Limb (tissue), 2 donors: ENCODE measurements around the gene EXOC4.

Experiments used
- DNase-seq, 2 donors: peaks; one replicate each; pipeline ENCODE4 v3.0.0-alpha.2; 2016; ENCODE audit errors: extremely low spot score in 2 of 2

Gene EXOC4

GRCh38 chr7:133916621-133917020 lies 663.7 kb downstream of the EXOC4 start:
- no peak for DNase-seq

DNA sequence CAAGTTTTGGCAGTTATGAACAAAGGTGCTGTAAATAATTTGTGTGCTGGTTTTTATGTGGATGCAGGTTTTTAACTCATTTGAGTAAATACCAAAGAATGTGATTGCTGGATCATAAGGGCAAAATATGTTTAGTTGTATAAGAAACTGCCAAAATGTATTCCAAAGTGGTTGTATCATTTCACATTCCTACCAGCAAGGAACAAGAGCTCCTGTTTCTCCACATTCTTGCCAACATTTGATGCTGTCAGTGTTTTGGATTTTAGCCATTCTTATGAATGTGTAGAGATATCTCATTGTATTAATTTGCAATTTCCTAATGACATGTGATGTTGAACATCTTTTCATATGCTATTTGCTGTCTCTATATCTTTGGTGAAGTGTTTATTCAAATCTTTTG lies 666.9 kb downstream of the EXOC4 start:
- DNase-seq: no peak

GRCh38 chr7:133921635-133922182 lies 668.8 kb downstream of the EXOC4 start:
- no peak for DNase-seq

DNA sequence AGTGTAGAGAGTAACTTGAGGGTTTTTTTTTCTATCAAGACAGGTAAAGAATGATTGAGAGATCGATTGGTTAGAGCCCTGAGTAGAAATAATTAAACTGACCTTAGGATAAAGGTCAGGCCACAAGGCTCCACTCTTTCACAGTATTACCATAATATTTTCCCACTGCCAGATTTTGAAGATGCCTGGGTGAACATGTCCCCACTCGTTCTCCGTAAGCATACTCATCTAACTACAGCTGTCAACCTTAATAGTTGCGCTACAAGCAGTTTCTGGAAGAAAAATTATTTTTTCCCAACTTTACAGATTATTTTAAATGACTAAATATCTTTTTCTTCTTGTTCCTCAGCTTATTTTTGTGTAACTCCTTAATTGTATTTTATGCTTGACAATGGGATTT lies 671.1 kb downstream of the EXOC4 start:
- DNase-seq: no peak

GRCh38 chr7:133931053-133931452 lies 678.2 kb downstream of the EXOC4 start:
- DNase-seq: no peak

DNA sequence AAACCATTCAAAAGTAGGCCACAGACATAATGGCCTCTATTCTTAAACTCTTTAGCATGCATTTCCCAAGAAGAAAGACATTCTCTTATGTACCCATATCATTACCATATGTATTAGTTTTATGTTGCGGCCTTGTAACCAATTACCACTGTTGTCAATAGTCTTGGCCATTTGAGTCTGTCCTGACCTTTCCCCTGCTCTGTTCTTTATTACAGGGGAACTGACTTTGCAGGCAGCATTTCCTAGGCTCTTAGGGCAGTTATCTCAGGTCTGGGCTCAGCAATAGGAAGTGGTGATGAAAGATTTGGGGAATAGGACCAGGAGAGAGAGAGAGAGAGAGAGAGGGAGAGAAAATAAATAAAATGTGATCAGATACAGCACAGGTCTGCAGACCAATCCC lies 679.7 kb downstream of the EXOC4 start:
- DNase-seq: no peak

GRCh38 chr7:133934262-133934976 lies 681.5 kb downstream of the EXOC4 start:
- no peak for DNase-seq

GRCh38 chr7:133934977-133935330 lies 682.1 kb downstream of the EXOC4 start:
- no peak for DNase-seq

DNA sequence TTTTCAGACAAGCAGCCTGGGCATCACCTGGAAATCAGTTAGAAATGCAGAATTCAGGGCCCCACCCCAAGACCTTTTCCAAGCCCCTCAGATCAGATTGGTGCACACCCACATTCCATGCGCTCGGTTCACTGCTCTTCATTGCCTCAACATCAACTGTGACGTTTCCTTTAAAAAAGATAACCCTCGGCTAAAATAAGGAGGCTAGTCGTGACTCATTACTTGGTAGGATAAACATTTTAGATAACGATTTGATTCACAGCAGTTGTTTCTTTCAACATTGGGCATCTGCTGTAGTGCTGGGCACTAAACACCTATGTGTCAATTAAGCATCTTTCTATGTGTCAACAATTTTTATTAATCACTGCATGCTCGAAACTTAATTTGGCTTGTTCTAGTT lies 683.2 kb downstream of the EXOC4 start:
- no peak for DNase-seq

DNA sequence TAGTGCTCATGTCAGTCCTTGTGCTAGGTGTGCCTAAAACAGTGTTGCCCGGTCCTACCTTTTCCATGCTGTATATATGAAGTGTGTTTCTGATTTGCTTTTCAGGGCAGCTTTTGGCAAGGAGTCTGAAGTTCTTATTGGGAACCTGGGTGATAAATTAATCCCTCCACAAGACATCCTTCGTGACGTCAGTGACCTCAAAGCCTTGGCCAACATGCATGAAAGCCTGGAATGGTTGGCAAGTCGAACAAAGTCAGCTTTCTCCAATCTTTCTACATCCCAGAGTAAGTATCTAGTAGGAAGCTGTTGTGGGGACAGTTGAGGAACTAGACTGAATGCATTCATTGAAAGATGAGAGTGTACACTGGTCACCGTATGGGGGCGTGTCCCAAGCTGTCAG lies 684.9 kb downstream of the EXOC4 start:
- DNase-seq: no peak

- no peak for DNase-seq
These were observed 687.5 kb downstream of the EXOC4 start for GRCh38 chr7:133940368-133940767.

DNA sequence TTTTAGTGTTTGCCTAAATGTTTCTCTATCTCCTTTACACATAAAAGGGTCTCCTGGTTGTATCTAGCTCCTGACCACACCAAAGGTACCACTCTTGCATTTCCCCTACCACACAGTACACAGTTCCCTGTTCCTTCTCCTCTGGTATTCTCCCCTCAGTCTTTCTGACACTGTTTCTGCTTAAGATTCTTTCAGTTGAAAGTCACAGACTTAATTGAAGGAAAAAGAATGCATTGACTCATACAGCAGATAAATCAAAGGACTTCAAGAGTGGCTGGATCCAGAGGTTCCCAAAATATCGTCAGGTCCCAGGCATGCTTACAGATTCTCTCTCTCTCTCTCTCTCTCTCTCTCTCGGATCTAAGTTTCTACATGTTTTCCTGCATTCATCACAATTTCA lies 688.6 kb downstream of the EXOC4 start:
- DNase-seq: no peak

DNA sequence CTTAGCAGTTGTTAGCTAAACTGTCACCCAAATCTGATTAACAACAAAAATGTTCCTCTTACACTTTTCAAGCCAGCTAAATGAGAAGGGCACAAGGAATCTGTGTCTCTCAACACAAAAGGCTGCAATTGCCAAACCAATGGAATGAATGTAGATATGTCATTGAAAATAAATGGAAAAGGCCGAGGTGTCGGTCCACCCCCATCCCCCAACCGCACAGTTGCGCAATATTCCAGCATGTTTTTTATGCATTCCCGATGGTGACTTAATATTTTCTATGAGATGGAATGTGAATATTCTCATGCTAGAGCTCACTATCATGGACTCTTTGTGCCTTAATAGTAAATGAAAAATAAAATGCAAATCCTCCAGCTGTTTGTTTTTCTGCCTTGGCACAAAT lies 692.6 kb downstream of the EXOC4 start:
- DNase-seq: no peak

- DNase-seq: no peak
These were observed 694.8 kb downstream of the EXOC4 start for GRCh38 chr7:133947458-133948254.

DNA sequence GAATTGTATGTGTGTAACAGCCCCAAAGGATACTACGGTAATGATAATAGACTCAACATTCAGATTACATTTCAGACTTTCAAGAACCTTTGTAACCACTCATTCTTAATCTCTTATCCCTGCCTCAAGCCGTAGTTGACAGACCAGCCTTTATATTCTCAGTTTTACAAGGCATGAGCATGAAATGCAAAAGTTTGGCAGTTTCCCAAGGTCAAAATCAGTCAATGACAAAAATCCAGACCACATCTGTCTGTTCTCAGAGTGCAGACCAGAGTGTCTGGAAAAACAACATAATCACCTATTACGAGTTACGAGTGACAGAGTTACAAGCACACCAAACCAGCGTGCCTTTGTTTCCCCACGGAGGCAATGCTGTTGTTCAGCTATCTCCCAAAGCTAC lies 695.7 kb downstream of the EXOC4 start:
- no peak for DNase-seq

DNA sequence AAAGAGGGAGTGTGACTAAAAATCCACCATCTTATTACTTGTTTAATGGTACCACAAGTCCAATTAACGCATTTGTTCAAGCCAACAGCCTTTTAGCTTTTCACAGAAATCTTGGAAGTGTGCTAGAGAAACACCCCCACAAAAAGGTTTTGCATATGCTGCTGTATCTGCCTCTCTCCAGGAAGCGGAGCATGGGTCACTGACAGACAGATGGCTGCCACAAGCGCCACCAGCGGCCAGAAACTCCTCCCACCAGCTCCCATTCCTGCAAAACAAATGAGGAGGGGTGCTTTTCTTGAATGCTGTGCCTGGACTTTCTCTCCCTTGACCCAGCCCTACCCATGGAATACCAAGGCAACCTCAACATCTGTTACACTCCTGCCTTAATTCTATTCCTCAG lies 698.0 kb downstream of the EXOC4 start:
- no peak for DNase-seq

GRCh38 chr7:133955208-133955607 lies 702.3 kb downstream of the EXOC4 start:
- no peak for DNase-seq

GRCh38 chr7:133957845-133958244 lies 705.0 kb downstream of the EXOC4 start:
- DNase-seq: no peak

DNA sequence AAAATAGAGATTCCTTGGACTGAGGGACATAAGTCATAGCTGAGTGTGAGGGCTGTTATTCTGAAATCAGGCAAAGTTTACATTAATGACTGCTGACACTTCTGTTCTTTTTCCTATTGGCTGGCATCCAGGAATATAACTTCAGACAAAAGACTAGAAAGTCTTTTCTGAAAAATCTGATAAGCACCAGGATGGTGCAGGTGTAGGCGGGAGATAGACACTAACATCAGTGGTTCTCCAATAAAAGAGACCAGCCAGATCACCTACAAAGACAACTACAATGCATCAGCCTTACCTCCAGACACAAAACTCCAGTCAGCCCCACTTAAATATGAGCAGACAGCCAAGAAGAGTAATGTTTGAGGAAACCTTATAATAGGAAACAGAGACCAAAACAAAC lies 705.9 kb downstream of the EXOC4 start:
- DNase-seq: no peak

DNA sequence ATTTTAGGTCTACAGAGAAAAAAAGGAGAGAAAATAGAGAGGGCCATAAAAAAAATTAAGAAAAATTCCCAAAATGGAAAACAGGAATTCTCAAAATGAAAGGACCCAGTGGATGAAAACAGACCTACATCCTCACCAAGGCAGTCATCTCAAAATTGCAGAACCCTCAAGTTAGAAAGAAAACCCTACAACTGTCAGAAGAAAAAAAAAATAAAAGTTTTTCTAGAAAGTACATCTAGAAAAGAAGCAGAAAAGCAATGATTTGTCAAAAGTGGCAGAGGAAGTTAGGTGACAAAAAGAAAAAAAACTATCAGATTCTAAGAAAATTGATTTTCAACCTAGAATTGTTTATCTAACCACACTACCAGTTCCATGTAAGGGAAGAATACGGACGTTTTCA lies 706.6 kb downstream of the EXOC4 start:
- DNase-seq: no peak

GRCh38 chr7:133961724-133962123 lies 708.8 kb downstream of the EXOC4 start:
- no peak for DNase-seq

DNA sequence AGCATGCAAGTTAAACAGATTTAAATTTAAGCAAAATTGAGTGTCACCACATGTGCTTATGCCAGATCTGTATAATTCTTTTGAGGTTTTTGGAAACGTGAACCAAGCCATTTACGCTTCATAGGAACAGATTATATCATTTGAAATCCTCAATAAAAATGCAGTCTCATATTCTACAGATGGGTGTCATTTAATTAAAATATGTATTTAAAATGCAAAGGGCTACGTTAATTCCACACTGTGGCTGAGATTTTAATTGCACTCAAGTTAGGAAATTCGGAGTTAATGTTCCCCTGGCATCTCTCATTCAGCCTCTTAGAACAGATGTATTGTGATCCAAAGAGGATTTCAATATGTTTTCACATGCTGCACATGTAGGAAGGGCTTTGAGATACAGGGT lies 709.8 kb downstream of the EXOC4 start:
- DNase-seq: no peak

DNA sequence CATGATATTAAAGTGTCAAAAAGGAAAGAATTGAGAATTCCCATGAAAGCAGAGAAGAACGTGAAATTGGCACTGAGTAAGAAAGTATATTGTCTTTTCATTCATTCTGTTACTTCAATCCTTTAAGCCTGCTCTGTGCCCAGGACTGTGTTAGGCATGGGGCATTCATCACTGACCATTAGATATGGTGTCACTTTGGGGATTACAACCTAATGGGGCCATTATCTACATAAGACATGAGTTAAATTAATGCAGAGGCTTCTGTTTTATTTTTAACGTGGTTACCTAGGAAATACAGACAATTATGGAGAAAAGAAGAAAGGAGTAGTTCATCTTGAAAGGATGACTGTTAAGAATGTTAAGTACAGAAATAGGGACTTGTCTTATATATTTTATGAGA lies 710.8 kb downstream of the EXOC4 start:
- peak in 1 of 2 donors; percentile 2 for DNase-seq
